Measurements from ENCODE around the gene ELMO1. TPM values are rescaled to one million over a fixed set of nuclear protein-coding genes. Genes with fewer than 3 reads are reported as not detected.

The ELMO1 gene
- total RNA-seq, 1 donor from 2014 or later, result 132 TPM

DNA sequence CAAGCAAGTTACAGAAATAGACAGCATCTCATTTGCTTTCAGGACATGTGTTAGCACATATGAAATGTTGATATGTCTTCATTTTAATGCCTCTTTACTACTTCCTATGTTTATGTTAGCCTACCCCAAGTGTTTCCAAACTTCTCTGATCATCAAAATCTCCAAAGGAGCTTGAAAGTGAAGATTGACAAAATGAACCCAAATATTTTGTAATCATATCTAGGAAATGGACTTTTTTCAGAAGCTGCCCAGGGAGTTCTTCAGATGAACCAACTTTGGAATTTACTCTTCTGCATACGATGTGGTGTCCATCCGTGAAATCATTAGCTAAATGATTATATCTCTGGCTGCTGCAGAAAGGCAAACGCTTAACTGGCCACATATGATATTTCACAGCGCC is 623.2 kb downstream of the ELMO1 start:
- CTCF ChIA-PET, result no interaction called here
- no peaks in the 10 kb centered on the region for H3K4me1 Mint-ChIP-seq
- H3K9me3 Mint-ChIP-seq, result no peaks in the 10 kb centered on the region
- no peaks in the 10 kb centered on the region for H3K36me3 Mint-ChIP-seq (ENCODE audit: low read depth)
- DNase-seq, result no peak
- intact Hi-C loops (cut with micrococcal nuclease), result no loop called here
- no peak for ATAC-seq (ENCODE audit: low read depth)
- POLR2A ChIA-PET, result no interaction called here
- TF ChIP-seq, protein P1, sequence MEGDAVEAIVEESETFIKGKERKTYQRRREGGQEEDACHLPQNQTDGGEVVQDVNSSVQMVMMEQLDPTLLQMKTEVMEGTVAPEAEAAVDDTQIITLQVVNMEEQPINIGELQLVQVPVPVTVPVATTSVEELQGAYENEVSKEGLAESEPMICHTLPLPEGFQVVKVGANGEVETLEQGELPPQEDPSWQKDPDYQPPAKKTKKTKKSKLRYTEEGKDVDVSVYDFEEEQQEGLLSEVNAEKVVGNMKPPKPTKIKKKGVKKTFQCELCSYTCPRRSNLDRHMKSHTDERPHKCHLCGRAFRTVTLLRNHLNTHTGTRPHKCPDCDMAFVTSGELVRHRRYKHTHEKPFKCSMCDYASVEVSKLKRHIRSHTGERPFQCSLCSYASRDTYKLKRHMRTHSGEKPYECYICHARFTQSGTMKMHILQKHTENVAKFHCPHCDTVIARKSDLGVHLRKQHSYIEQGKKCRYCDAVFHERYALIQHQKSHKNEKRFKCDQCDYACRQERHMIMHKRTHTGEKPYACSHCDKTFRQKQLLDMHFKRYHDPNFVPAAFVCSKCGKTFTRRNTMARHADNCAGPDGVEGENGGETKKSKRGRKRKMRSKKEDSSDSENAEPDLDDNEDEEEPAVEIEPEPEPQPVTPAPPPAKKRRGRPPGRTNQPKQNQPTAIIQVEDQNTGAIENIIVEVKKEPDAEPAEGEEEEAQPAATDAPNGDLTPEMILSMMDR (IDR thresholded peaks at IDR 0.05), result no peak
- H3K27me3 Mint-ChIP-seq, result no peaks in the 10 kb centered on the region
- no peak overlapping the region for H3K27ac Mint-ChIP-seq
- H3K4me3 Mint-ChIP-seq, result no peak overlapping the region

DNA sequence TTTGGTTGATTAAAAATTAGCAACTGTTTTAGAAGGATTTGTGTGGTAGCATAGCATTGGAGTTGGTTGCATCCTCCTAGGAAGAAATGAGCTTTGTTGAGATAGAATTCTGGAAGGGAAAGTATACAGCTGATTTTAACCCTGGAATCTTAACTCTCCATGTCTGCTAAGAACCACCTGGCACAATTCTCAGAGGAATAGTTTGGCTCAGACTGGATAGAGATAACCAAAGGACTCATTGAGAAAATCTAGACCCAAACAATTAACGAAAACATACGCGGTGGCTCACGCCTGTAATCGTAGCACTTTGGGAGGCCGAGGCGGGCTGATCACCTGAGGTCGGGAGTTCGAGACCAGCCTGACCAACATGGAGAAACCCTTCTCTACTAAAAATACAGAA is 625.3 kb downstream of the ELMO1 start:
- no peaks in the 10 kb centered on the region for H3K9me3 Mint-ChIP-seq
- ChIA-PET CTCF (no interaction called here), POLR2A (no interaction called here)
- peaks cover 5% of the 10 kb centered on the region for H3K4me1 Mint-ChIP-seq
- H3K27ac Mint-ChIP-seq, result no peak overlapping the region
- TF ChIP-seq, protein P1 (IDR thresholded peaks at IDR 0.05), result no peak
- ATAC-seq (ENCODE audit: low read depth) (no peak), DNase-seq (no peak)
- no peaks in the 10 kb centered on the region for H3K27me3 Mint-ChIP-seq
- no peaks in the 10 kb centered on the region for H3K36me3 Mint-ChIP-seq (ENCODE audit: low read depth)
- H3K4me3 Mint-ChIP-seq, result no peak overlapping the region
- intact Hi-C loops (cut with micrococcal nuclease), result no loop called here

GRCh38 chr7:36821617-36822016 is 627.0 kb downstream of the ELMO1 start:
- TF ChIP-seq, protein P1 (IDR thresholded peaks at IDR 0.05), result no peak
- intact Hi-C loops (cut with micrococcal nuclease), result no loop called here
- H3K27ac Mint-ChIP-seq, result no peak overlapping the region

GRCh38 chr7:36820527-36821170 is 628.0 kb downstream of the ELMO1 start:
- H3K4me3 Mint-ChIP-seq, result no peak overlapping the region
- H3K36me3 Mint-ChIP-seq (ENCODE audit: low read depth), result no peaks in the 10 kb centered on the region
- intact Hi-C loops (cut with micrococcal nuclease), result no loop called here
- DNase-seq, result no peak
- no peaks in the 10 kb centered on the region for H3K27me3 Mint-ChIP-seq
- ChIA-PET POLR2A (no interaction called here), CTCF (no interaction called here)
- no peak overlapping the region for H3K27ac Mint-ChIP-seq
- ATAC-seq (ENCODE audit: low read depth), result no peak
- H3K9me3 Mint-ChIP-seq, result no peaks in the 10 kb centered on the region
- peaks cover 5% of the 10 kb centered on the region for H3K4me1 Mint-ChIP-seq
- TF ChIP-seq, protein P1 (IDR thresholded peaks at IDR 0.05), result no peak

More at GRCh38 chr7:36821617-36822016, 627.0 kb downstream of the ELMO1 start:
- Mint-ChIP-seq H3K36me3 (ENCODE audit: low read depth) (no peaks in the 10 kb centered on the region), H3K4me1 (peaks cover 5% of the 10 kb centered on the region), H3K27me3 (no peaks in the 10 kb centered on the region), H3K4me3 (no peak overlapping the region), H3K9me3 (no peaks in the 10 kb centered on the region)
- POLR2A ChIA-PET, result no interaction called here
- DNase-seq, result no peak
- CTCF ChIA-PET, result no interaction called here
- no peak for ATAC-seq (ENCODE audit: low read depth)

- H3K9me3 Mint-ChIP-seq, result no peaks in the 10 kb centered on the region
- no peak for ATAC-seq (ENCODE audit: low read depth)
- no peak for DNase-seq
- TF ChIP-seq, protein P1 (IDR thresholded peaks at IDR 0.05), result no peak
- H3K27me3 Mint-ChIP-seq, result no peaks in the 10 kb centered on the region
- ChIA-PET POLR2A (no interaction called here), CTCF (no interaction called here)
- no peaks in the 10 kb centered on the region for H3K36me3 Mint-ChIP-seq (ENCODE audit: low read depth)
- H3K27ac Mint-ChIP-seq, result no peak overlapping the region
- peaks cover 5% of the 10 kb centered on the region for H3K4me1 Mint-ChIP-seq
- no peak overlapping the region for H3K4me3 Mint-ChIP-seq
- intact Hi-C loops (cut with micrococcal nuclease), result no loop called here
These were observed 629.0 kb downstream of the ELMO1 start for GRCh38 chr7:36819639-36820038.

Data from activated B cell treated with CpG ODN at 0.5 μM for 24 hours (primary cell).